Measurements from ENCODE around the gene TUT4. TPM values are rescaled to one million over a fixed set of nuclear protein-coding genes. Genes with fewer than 3 reads are reported as not detected.

The TUT4 gene
- total RNA-seq, 1 donor from 2014 or later, result 158 TPM

- H3K27me3 Mint-ChIP-seq, result no peaks in the 10 kb centered on the region
- peaks cover 41% of the 10 kb centered on the region for H3K4me1 Mint-ChIP-seq
- no peak overlapping the region for H3K4me3 Mint-ChIP-seq
- DNase-seq (no peak), ATAC-seq (ENCODE audit: low read depth) (no peak)
- TF ChIP-seq CTCF (IDR thresholded peaks at IDR 0.05), result no peak
- intact Hi-C loops (cut with micrococcal nuclease), result loop anchor here (5.0 kb wide), 1 partner anchor 33 kb away; no protein-coding TSS in a partner anchor
- peaks cover 2% of the 10 kb centered on the region for H3K36me3 Mint-ChIP-seq (ENCODE audit: low read depth)
- CTCF ChIA-PET, result interaction anchor here (0.7 kb wide), 1 partner anchor 65 kb away, joined by 3 read pairs; no protein-coding TSS in a partner anchor
- peak overlapping the region; percentile 38 for H3K27ac Mint-ChIP-seq
- POLR2A ChIA-PET, result interaction anchor here (0.9 to 2.1 kb wide), 6 partner anchors 8 to 71 kb away, joined by 3 to 18 read pairs (median 6); partner anchors contain the start of genes SHISAL2A and TUT4
- no peaks in the 10 kb centered on the region for H3K9me3 Mint-ChIP-seq
Measured at GRCh38 chr1:52600533-52601179, 47.8 kb upstream of the TUT4 start.

GRCh38 chr1:52599236-52599635 is 46.3 kb upstream of the TUT4 start:
- no peaks in the 10 kb centered on the region for H3K36me3 Mint-ChIP-seq (ENCODE audit: low read depth)
- DNase-seq, result no peak
- no peak overlapping the region for H3K27ac Mint-ChIP-seq
- H3K4me1 Mint-ChIP-seq, result peaks cover 29% of the 10 kb centered on the region
- no peak for TF ChIP-seq CTCF (IDR thresholded peaks at IDR 0.05)
- POLR2A ChIA-PET, result interaction anchor here (0.6 to 0.7 kb wide), 3 partner anchors 21 to 631 kb away, joined by 3 to 6 read pairs (median 4); no protein-coding TSS in a partner anchor
- H3K27me3 Mint-ChIP-seq, result no peaks in the 10 kb centered on the region
- CTCF ChIA-PET, result interaction anchor here (0.8 kb wide), 1 partner anchor 28 kb away, joined by 3 read pairs; no protein-coding TSS in a partner anchor
- intact Hi-C loops (cut with micrococcal nuclease), result no loop called here
- no peak for ATAC-seq (ENCODE audit: low read depth)
- H3K4me3 Mint-ChIP-seq, result no peak overlapping the region
- no peaks in the 10 kb centered on the region for H3K9me3 Mint-ChIP-seq

GRCh38 chr1:52598729-52599128 is 45.8 kb upstream of the TUT4 start:
- CTCF ChIA-PET, result interaction anchor here (0.8 kb wide), 1 partner anchor 28 kb away, joined by 3 read pairs; no protein-coding TSS in a partner anchor
- H3K9me3 Mint-ChIP-seq, result no peaks in the 10 kb centered on the region
- ATAC-seq (ENCODE audit: low read depth) (no peak), DNase-seq (no peak)
- POLR2A ChIA-PET, result interaction anchor here (0.6 to 0.7 kb wide), 3 partner anchors 21 to 632 kb away, joined by 3 to 6 read pairs (median 4); no protein-coding TSS in a partner anchor
- H3K27me3 Mint-ChIP-seq, result no peaks in the 10 kb centered on the region
- peaks cover 25% of the 10 kb centered on the region for H3K4me1 Mint-ChIP-seq
- H3K4me3 Mint-ChIP-seq, result no peak overlapping the region
- no peak overlapping the region for H3K27ac Mint-ChIP-seq
- intact Hi-C loops (cut with micrococcal nuclease), result no loop called here
- TF ChIP-seq CTCF (IDR thresholded peaks at IDR 0.05), result no peak
- no peaks in the 10 kb centered on the region for H3K36me3 Mint-ChIP-seq (ENCODE audit: low read depth)

- intact Hi-C loops (cut with micrococcal nuclease), result no loop called here
- no peaks in the 10 kb centered on the region for H3K36me3 Mint-ChIP-seq (ENCODE audit: low read depth)
- no peak overlapping the region for H3K4me3 Mint-ChIP-seq
Measured at GRCh38 chr1:52597912-52598311, 45.0 kb upstream of the TUT4 start.

More at GRCh38 chr1:52597912-52598311, 45.0 kb upstream of the TUT4 start:
- Mint-ChIP-seq H3K9me3 (no peaks in the 10 kb centered on the region), H3K27me3 (no peaks in the 10 kb centered on the region), H3K27ac (no peak overlapping the region), H3K4me1 (peaks cover 25% of the 10 kb centered on the region)
- ATAC-seq (ENCODE audit: low read depth) (no peak), DNase-seq (no peak)
- POLR2A ChIA-PET, result interaction anchor here (0.7 kb wide), 1 partner anchor 55 kb away, joined by 3 read pairs; no protein-coding TSS in a partner anchor
- no peak for TF ChIP-seq CTCF (IDR thresholded peaks at IDR 0.05)
- CTCF ChIA-PET, result interaction anchor here (0.6 kb wide), 1 partner anchor 64 kb away, joined by 3 read pairs; no protein-coding TSS in a partner anchor
